ENCODE results near the gene C1GALT1. TPM values are rescaled to one million over a fixed set of nuclear protein-coding genes. Genes with fewer than 3 reads are reported as not detected.

C1GALT1 gene
- total RNA-seq, 1 donor from 2014 or later: 11.0 TPM

GRCh38 chr7:7219216-7219615 is 36.9 kb downstream of the C1GALT1 start:
- intact Hi-C loops (cut with DNase I): no loop called here
- no peaks in the 10 kb centered on the region for H3K9me3 ChIP-seq
- H3K4me1 ChIP-seq: peaks cover 0 to 7% of the 10 kb centered on the region in 2 donors
- no peak overlapping the region for H3K27ac ChIP-seq
- H3K36me3 ChIP-seq: peaks cover 0 to 19% of the 10 kb centered on the region in 2 donors
- no peak for DNase-seq (ENCODE audit: low spot score in 2 of 2)
- TF ChIP-seq CTCF (IDR thresholded peaks at IDR 0.05): no peak
- no peaks in the 10 kb centered on the region for H3K27me3 ChIP-seq
- no peak overlapping the region for H3K4me3 ChIP-seq

GRCh38 chr7:7220821-7221220 is 38.5 kb downstream of the C1GALT1 start:
- no peak for DNase-seq (ENCODE audit: low spot score in 2 of 2)
- no peak overlapping the region for H3K27ac ChIP-seq
- no peak for TF ChIP-seq CTCF (IDR thresholded peaks at IDR 0.05)
- peaks cover 0 to 5% of the 10 kb centered on the region in 2 donors for H3K9me3 ChIP-seq
- peaks cover 0 to 7% of the 10 kb centered on the region in 2 donors for H3K4me1 ChIP-seq
- no peaks in the 10 kb centered on the region for H3K27me3 ChIP-seq
- no peak overlapping the region for H3K4me3 ChIP-seq
- peaks cover 0 to 14% of the 10 kb centered on the region in 2 donors for H3K36me3 ChIP-seq
- intact Hi-C loops (cut with DNase I): no loop called here

GRCh38 chr7:7221599-7222038 is 39.3 kb downstream of the C1GALT1 start:
- intact Hi-C loops (cut with DNase I): no loop called here
- TF ChIP-seq CTCF (IDR thresholded peaks at IDR 0.05): no peak
- Histone ChIP-seq H3K27me3 (no peaks in the 10 kb centered on the region), H3K27ac (no peak overlapping the region), H3K36me3 (peaks cover 0 to 8% of the 10 kb centered on the region in 2 donors), H3K4me1 (peaks cover 0 to 7% of the 10 kb centered on the region in 2 donors), H3K9me3 (peaks cover 0 to 5% of the 10 kb centered on the region in 2 donors), H3K4me3 (no peak overlapping the region)
- no peak for DNase-seq (ENCODE audit: low spot score in 2 of 2)

GRCh38 chr7:7223250-7223649 is 40.9 kb downstream of the C1GALT1 start:
- H3K36me3 ChIP-seq: no peaks in the 10 kb centered on the region
- peaks cover 0 to 5% of the 10 kb centered on the region in 2 donors for H3K9me3 ChIP-seq
- intact Hi-C loops (cut with DNase I): no loop called here
- no peak for DNase-seq (ENCODE audit: low spot score in 2 of 2)
- no peak overlapping the region for H3K4me3 ChIP-seq
- H3K27me3 ChIP-seq: no peaks in the 10 kb centered on the region
- no peak for TF ChIP-seq CTCF (IDR thresholded peaks at IDR 0.05)
- H3K27ac ChIP-seq: no peak overlapping the region
- peaks cover 0 to 7% of the 10 kb centered on the region in 2 donors for H3K4me1 ChIP-seq

GRCh38 chr7:7226407-7226806 is 44.1 kb downstream of the C1GALT1 start:
- H3K9me3 ChIP-seq: peaks cover 4 to 10% of the 10 kb centered on the region in 2 donors
- H3K27me3 ChIP-seq: no peaks in the 10 kb centered on the region
- no peak overlapping the region for H3K27ac ChIP-seq
- no peaks in the 10 kb centered on the region for H3K36me3 ChIP-seq
- no peak for TF ChIP-seq CTCF (IDR thresholded peaks at IDR 0.05)
- intact Hi-C loops (cut with DNase I): no loop called here
- DNase-seq (ENCODE audit: low spot score in 2 of 2): no peak
- H3K4me3 ChIP-seq: no peak overlapping the region
- peaks cover 0 to 7% of the 10 kb centered on the region in 2 donors for H3K4me1 ChIP-seq

GRCh38 chr7:7228472-7228871 is 46.1 kb downstream of the C1GALT1 start:
- Histone ChIP-seq H3K4me1 (no peaks in the 10 kb centered on the region), H3K4me3 (no peak overlapping the region), H3K36me3 (no peaks in the 10 kb centered on the region), H3K9me3 (peaks cover 4 to 14% of the 10 kb centered on the region in 2 donors), H3K27me3 (no peaks in the 10 kb centered on the region), H3K27ac (no peak overlapping the region)
- TF ChIP-seq CTCF (IDR thresholded peaks at IDR 0.05): no peak
- DNase-seq (ENCODE audit: low spot score in 2 of 2): no peak
- intact Hi-C loops (cut with DNase I): no loop called here

Data from ascending aorta (tissue), 2 donors.